K562 (cell line): ENCODE measurements around the gene SLC12A4. TPM values are rescaled to one million over a fixed set of nuclear protein-coding genes. Genes with fewer than 3 reads are reported as not detected.

Experiments
- ATAC-seq: fragments of 200-7000 bp; cut with Tn5 transposase; 3 replicates; pipeline ENCODE4 v1.9.1; 2020; ENCODE audit warnings: moderate library complexity
- BruUV-seq: library from RNA; stranded (reverse); fragments of 400-500 nt; replicated peaks from 2 replicates; lab custom pipeline; 2021; lab: Mats Ljungman, UMichigan
- CTCF ChIA-PET: fragments of 300-600 bp; formaldehyde crosslinking; extraction: SDS; loops from one replicate; lab custom pipeline; 2021; ENCODE audit warnings: low intra/inter-chr PET ratio; lab: Yijun Ruan, JAX
- POLR2A ChIA-PET: fragments of 300-600, 350-650 bp; sonication (Branson Sonifier 250); formaldehyde crosslinking; extraction: SDS; loops from one replicate; lab custom pipeline; 2021; ENCODE audit warnings: antibody characterized with exemption, inconsistent platforms; lab: Yijun Ruan, JAX
- DNase-seq, 4 experiments: peaks; one replicate each; pipeline versions ENCODE4 v3.0.0 to v3.0.0-alpha.2; 2011 to 2018; ENCODE audit warnings: low spot score in 3 of 4, mixed read lengths in 3 of 4; ENCODE audit errors: extremely low read depth in 1 of 4
- FAIRE-seq: peaks from 2 replicates; lab custom pipeline; 2011; peaks lifted over from hg19 to GRCh38; lab: Jason Lieb, UNC
- H2AFZ ChIP-seq: 2 replicates; pipeline ENCODE4 v1.6.0; 2011; ENCODE audit warnings: low read depth, low read length, control low read depth, inconsistent platforms
- H3K27ac ChIP-seq: fragments of 200-600 bp; 3 replicates; pipeline ENCODE4 v1.8.0; 2011; ENCODE audit warnings: low read depth, mild to moderate bottlenecking, control low read depth, inconsistent platforms, low read length, moderate library complexity, mixed read lengths; ENCODE audit errors: extremely low read depth
- H3K27me3 ChIP-seq, 2 experiments: fragments of 300-600 bp in 1 of 2; 2 replicates in 1 of 2; 3 replicates in 1 of 2; pipeline versions ENCODE4 v1.6.0 to v1.8.0; 2011; ENCODE audit warnings: inconsistent platforms in 2 of 2, low read length in 2 of 2, mild to moderate bottlenecking in 1 of 2, mixed read lengths in 1 of 2, moderate library complexity in 1 of 2; ENCODE audit not compliant: control insufficient read depth in 2 of 2, insufficient read depth in 2 of 2
- H3K36me3 ChIP-seq: fragments of 300-600 bp; 3 replicates; pipeline ENCODE4 v1.8.0; 2011; ENCODE audit warnings: mild to moderate bottlenecking, low read length, inconsistent platforms; ENCODE audit not compliant: control insufficient read depth, insufficient read depth
- H3K4me1 ChIP-seq, 2 experiments: fragments of 200-600 bp in 1 of 2; replicated peaks in 1 of 2; 2 replicates in 1 of 2; 3 replicates in 1 of 2; pipeline versions ENCODE4 v1.5.1 to v1.8.0; 2011; ENCODE audit warnings: inconsistent platforms in 2 of 2, low read length in 2 of 2, mild to moderate bottlenecking in 1 of 2, mixed read lengths in 1 of 2, moderate library complexity in 1 of 2; ENCODE audit not compliant: control insufficient read depth in 2 of 2, insufficient read depth in 2 of 2
- H3K4me2 ChIP-seq: 2 replicates; pipeline ENCODE4 v1.6.1; 2011; ENCODE audit warnings: low read length, control low read depth, inconsistent platforms, mixed read lengths; ENCODE audit not compliant: insufficient read depth
- H3K4me3 ChIP-seq: fragments of 200-600 bp; sonication (generic), shearing (Covaris generic); 2 replicates; pipeline ENCODE4 v1.5.1; 2016; ENCODE audit warnings: control low read depth, inconsistent platforms
- H3K79me2 ChIP-seq: fragments of 200-600 bp; 3 replicates; pipeline ENCODE4 v1.8.0; 2011; ENCODE audit warnings: low read length, inconsistent platforms; ENCODE audit not compliant: control insufficient read depth, insufficient read depth
- H3K9ac ChIP-seq, 2 experiments: 2 replicates each; pipeline versions ENCODE4 v1.6.0 to v1.6.1; 2011; ENCODE audit warnings: low read depth in 2 of 2, low read length in 2 of 2, control low read depth in 1 of 2, inconsistent platforms in 1 of 2, mild to moderate bottlenecking in 1 of 2, mixed read lengths in 1 of 2; ENCODE audit not compliant: insufficient read depth in 1 of 2
- H3K9me1 ChIP-seq: one replicate; pipeline ENCODE4 v1.6.0; 2011; ENCODE audit warnings: inconsistent platforms, mild to moderate bottlenecking, low read length, moderate library complexity; ENCODE audit not compliant: control insufficient read depth, insufficient read depth
- H3K9me3 ChIP-seq: replicated peaks from 2 replicates; pipeline ENCODE4 v1.5.1; 2011; ENCODE audit warnings: low read depth, low read length, inconsistent platforms; ENCODE audit not compliant: control insufficient read depth, insufficient read depth
- H4K20me1 ChIP-seq: replicated peaks from 2 replicates; pipeline ENCODE4 v1.6.1; 2011; ENCODE audit warnings: low read length, inconsistent platforms, mixed read lengths; ENCODE audit not compliant: control insufficient read depth, insufficient read depth
- CCAR2 ChIP-seq: fragments of 200-400 bp; formaldehyde crosslinking; IDR thresholded peaks from 2 replicates; pipeline ENCODE4 v1.6.1; 2017; ENCODE audit warnings: mild to moderate bottlenecking, low read depth, low read length
- CHD2 ChIP-seq: IDR thresholded peaks from 2 replicates; pipeline ENCODE4 v1.6.1; 2011; ENCODE audit warnings: low read depth, low read length
- EGR1 ChIP-seq: fragments of 450-650 bp; conservative IDR thresholded peaks from 2 replicates; pipeline ENCODE4 v1.6.1; 2017; ENCODE audit warnings: mild to moderate bottlenecking
- ELF1 ChIP-seq: fragments of 200-800 bp; sonication (Bioruptor generic); IDR thresholded peaks from 2 replicates; pipeline ENCODE4 v1.6.1; 2016; ENCODE audit warnings: missing genetic modification characterization, missing compliant biosample characterization
- ELF2 ChIP-seq: fragments of 250-450 bp; sonication (Bioruptor Pico); IDR thresholded peaks from 2 replicates; pipeline ENCODE4 v1.5.0; 2021; ENCODE audit warnings: mild to moderate bottlenecking
- HDAC8 ChIP-seq: fragments of 450-650 bp; IDR thresholded peaks from 2 replicates; pipeline ENCODE4 v1.6.1; 2016; ENCODE audit warnings: mild to moderate bottlenecking, missing genetic modification characterization, moderate library complexity, missing compliant biosample characterization
- HMG20B ChIP-seq: fragments of 250-450 bp; sonication (Bioruptor Pico); IDR thresholded peaks from 2 replicates; pipeline ENCODE4 v1.5.0; 2021; ENCODE audit warnings: mild to moderate bottlenecking
- RBM25 ChIP-seq: fragments of 200-400 bp; formaldehyde crosslinking; IDR thresholded peaks from 2 replicates; pipeline ENCODE4 v1.6.1; 2018; ENCODE audit warnings: low read length, low read depth, moderate library complexity; ENCODE audit not compliant: severe bottlenecking
- YBX1 ChIP-seq: fragments of 450-650 bp; IDR thresholded peaks from 2 replicates; pipeline ENCODE4 v1.7.1; 2016; ENCODE audit warnings: mild to moderate bottlenecking
- ZEB2 ChIP-seq: fragments of 450-650 bp; IDR thresholded peaks from 2 replicates; pipeline ENCODE4 v1.6.1; 2016
- ZNF140 ChIP-seq: fragments of 250-450 bp; sonication (Bioruptor Pico); IDR thresholded peaks from 2 replicates; pipeline ENCODE4 v1.8.0; 2021; ENCODE audit warnings: moderate library complexity, mild to moderate bottlenecking, inconsistent platforms
- ZNF507 ChIP-seq: conservative IDR thresholded peaks from 2 replicates; pipeline ENCODE4 v1.6.1; 2017; ENCODE audit warnings: missing genetic modification characterization, missing compliant biosample characterization
- WGBS: fragments of 100-300 bp; shearing (Covaris generic); methylation state at CpG from one replicate; pipeline ENCODE4 v1.1.6; 2016; ENCODE audit warnings: low coverage, mixed read lengths; ENCODE audit not compliant: insufficient coverage; ENCODE audit errors: missing lambda C conversion rate; 5-methylcytosine and 5-hydroxymethylcytosine counted together
- in situ Hi-C: fragments of 300-500 bp; cut with MboI; formaldehyde crosslinking; loops from 4 replicates; pipeline ENCODE4 v1.15.0; 2018; ENCODE audit warnings: inconsistent platforms, mixed read lengths
- intact Hi-C: fragments of 100-400 bp; cut with micrococcal nuclease; formaldehyde crosslinking; loops from 2 replicates; pipeline ENCODE4 v1.14.2; 2022
- polyA plus RNA-seq, 8 experiments: library from polyadenylated mRNA; depleted of rRNA in 4 of 8; stranded (reverse) in 5 of 8; unstranded in 3 of 8; fragments of >200 nt; fragmentation: Nextera tagmentation in 2 of 8; fragmentation: Illumina TruSeq in 1 of 8; extraction: Ambion mirVana in 2 of 8; extraction: Trizol in 1 of 8; gene quantifications; 2 replicates each; pipeline versions ENCODE4 v1.2.1 to v1.2.3, GENCODE V29; 2011 to 2014; ENCODE audit warnings: inconsistent platforms in 1 of 8, missing spikeins in 1 of 8
- total RNA-seq, 7 experiments: library from RNA; depleted of rRNA in 6 of 7; stranded (reverse); fragments of >200 nt in 6 of 7; fragmentation: Illumina TruSeq in 2 of 7; extraction: Trizol in 2 of 7; gene quantifications; 2 replicates each; pipeline versions ENCODE4 v1.2.1 to v1.2.3, GENCODE V29; 2011 to 2021; ENCODE audit warnings: low replicate concordance in 1 of 7
- TF ChIP-seq, protein P1 (sequence below): fragments of 200-800 bp; sonication (Bioruptor generic); IDR thresholded peaks from 2 replicates; pipeline ENCODE4 v1.6.1; 2017; ENCODE audit warnings: missing genetic modification characterization, missing compliant biosample characterization
- TF ChIP-seq, protein P2 (sequence below): fragments of 450-650 bp; IDR thresholded peaks from 2 replicates; pipeline ENCODE4 v1.6.1; 2017; ENCODE audit warnings: mild to moderate bottlenecking, moderate library complexity
- TF ChIP-seq, protein P3 (sequence below): fragments of 450-650 bp; IDR thresholded peaks from 2 replicates; pipeline ENCODE4 v1.6.1; 2016; ENCODE audit warnings: missing biosample characterization, missing genetic modification characterization
- TF ChIP-seq, protein P4 (sequence below): IDR thresholded peaks from 2 replicates; pipeline ENCODE4 v1.6.1; 2016; ENCODE audit warnings: missing genetic modification characterization, missing compliant biosample characterization

Gene SLC12A4
- total and polyA plus RNA-seq, 9 of the 15 experiments (the other 6 are each of a cell fraction or from before 2014, with no cell fraction given): 0.75 to 43.5 (median 15.0) TPM

DNA sequence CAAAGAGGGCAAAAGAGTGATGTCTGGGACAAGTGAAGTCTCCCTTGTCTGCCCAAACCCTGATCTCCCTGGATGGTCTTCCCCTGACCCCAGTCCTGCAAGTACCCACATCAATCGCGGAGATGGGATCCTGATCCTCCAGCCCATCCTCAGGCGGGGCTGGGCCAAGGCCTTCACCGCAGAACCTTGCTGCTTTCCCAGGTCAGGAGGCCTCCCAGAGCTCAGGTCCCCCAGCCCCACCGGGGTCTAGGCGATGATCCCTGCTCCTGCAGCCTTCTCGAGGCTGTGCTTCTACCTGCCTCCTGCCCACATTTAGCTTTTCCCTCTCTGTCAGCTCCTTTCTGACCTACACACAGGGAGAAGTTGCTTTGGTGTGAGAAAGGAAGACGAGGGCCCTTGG, 6.3 kb downstream of the SLC12A4 start:
- Histone ChIP-seq H3K4me1 (peaks cover 20 to 44% of the 10 kb centered on the region in 2 experiments; a peak in 4 of 5 replicates), H3K9ac (0 out of 4 replicates have a peak overlapping the region, but pooled peaks of 1 of the 2 experiments have one; percentile 0), H3K9me3 (no peaks in the 10 kb centered on the region), H3K27ac (no peak overlapping the region), H3K4me2 (no peak overlapping the region), H3K79me2 (peaks cover 13% of the 10 kb centered on the region), H3K36me3 (peaks cover 77% of the 10 kb centered on the region; the same call in 2 of the 3 replicates), H3K9me1 (peaks cover 13% of the 10 kb centered on the region), H2AFZ (no peak overlapping the region), H3K4me3 (no peak overlapping the region), H4K20me1 (peaks cover 24% of the 10 kb centered on the region), H3K27me3 (no peaks in the 10 kb centered on the region)
- no TSS peak for BruUV-seq
- ATAC-seq (no peak), DNase-seq (no peak), FAIRE-seq (no peak)
- WGBS: 98% methylated on average over 6 of the region's 8 CpGs
- in situ Hi-C loops: no loop called here
- CTCF ChIA-PET: no interaction called here
- POLR2A ChIA-PET: interaction anchor here (0.7 to 1.5 kb wide), 3 partner anchors 13 to 38 kb away, joined by 3 to 5 read pairs (median 3); partner anchors contain the start of gene PSMB10
- intact Hi-C loops: no loop called here
- TF ChIP-seq ELF2 (CRISPR knock-in tag): no peak
- no peak for TF ChIP-seq EGR1
- TF ChIP-seq, protein P1, sequence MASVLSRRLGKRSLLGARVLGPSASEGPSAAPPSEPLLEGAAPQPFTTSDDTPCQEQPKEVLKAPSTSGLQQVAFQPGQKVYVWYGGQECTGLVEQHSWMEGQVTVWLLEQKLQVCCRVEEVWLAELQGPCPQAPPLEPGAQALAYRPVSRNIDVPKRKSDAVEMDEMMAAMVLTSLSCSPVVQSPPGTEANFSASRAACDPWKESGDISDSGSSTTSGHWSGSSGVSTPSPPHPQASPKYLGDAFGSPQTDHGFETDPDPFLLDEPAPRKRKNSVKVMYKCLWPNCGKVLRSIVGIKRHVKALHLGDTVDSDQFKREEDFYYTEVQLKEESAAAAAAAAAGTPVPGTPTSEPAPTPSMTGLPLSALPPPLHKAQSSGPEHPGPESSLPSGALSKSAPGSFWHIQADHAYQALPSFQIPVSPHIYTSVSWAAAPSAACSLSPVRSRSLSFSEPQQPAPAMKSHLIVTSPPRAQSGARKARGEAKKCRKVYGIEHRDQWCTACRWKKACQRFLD (CRISPR knock-in tag): no peak
- TF ChIP-seq CHD2: no peak
- TF ChIP-seq, protein P2, sequence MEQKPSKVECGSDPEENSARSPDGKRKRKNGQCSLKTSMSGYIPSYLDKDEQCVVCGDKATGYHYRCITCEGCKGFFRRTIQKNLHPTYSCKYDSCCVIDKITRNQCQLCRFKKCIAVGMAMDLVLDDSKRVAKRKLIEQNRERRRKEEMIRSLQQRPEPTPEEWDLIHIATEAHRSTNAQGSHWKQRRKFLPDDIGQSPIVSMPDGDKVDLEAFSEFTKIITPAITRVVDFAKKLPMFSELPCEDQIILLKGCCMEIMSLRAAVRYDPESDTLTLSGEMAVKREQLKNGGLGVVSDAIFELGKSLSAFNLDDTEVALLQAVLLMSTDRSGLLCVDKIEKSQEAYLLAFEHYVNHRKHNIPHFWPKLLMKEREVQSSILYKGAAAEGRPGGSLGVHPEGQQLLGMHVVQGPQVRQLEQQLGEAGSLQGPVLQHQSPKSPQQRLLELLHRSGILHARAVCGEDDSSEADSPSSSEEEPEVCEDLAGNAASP: no peak
- no peak for TF ChIP-seq ZNF140 (CRISPR knock-in tag)
- TF ChIP-seq, protein P3, sequence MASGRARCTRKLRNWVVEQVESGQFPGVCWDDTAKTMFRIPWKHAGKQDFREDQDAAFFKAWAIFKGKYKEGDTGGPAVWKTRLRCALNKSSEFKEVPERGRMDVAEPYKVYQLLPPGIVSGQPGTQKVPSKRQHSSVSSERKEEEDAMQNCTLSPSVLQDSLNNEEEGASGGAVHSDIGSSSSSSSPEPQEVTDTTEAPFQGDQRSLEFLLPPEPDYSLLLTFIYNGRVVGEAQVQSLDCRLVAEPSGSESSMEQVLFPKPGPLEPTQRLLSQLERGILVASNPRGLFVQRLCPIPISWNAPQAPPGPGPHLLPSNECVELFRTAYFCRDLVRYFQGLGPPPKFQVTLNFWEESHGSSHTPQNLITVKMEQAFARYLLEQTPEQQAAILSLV (tag): no peak
- TF ChIP-seq CCAR2: no peak
- TF ChIP-seq ZEB2: no peak
- no peak for TF ChIP-seq ZNF507 (tag)
- TF ChIP-seq HMG20B (CRISPR knock-in tag): no peak
- no peak for TF ChIP-seq YBX1
- no peak for TF ChIP-seq HDAC8 (tag)
- TF ChIP-seq, protein P4, sequence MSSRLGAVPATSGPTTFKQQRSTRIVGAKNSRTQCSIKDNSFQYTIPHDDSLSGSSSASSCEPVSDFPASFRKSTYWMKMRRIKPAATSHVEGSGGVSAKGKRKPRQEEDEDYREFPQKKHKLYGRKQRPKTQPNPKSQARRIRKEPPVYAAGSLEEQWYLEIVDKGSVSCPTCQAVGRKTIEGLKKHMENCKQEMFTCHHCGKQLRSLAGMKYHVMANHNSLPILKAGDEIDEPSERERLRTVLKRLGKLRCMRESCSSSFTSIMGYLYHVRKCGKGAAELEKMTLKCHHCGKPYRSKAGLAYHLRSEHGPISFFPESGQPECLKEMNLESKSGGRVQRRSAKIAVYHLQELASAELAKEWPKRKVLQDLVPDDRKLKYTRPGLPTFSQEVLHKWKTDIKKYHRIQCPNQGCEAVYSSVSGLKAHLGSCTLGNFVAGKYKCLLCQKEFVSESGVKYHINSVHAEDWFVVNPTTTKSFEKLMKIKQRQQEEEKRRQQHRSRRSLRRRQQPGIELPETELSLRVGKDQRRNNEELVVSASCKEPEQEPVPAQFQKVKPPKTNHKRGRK (tag): no peak
- TF ChIP-seq ELF1 (tag): no peak
- TF ChIP-seq RBM25: no peak
